OCI-LY7 (cell line): ENCODE results near the gene AKT1.

Source experiments
- CTCF ChIP-seq: fragments of 200-600 bp; sonication (generic); conservative IDR thresholded peaks from 2 replicates; pipeline ENCODE4 v1.5.1; 2014; ENCODE audit warnings: mild to moderate bottlenecking, antibody characterized with exemption, low read length, moderate library complexity, mixed read lengths
- EZH2phosphoT487 ChIP-seq: fragments of 200-600 bp; sonication (generic); IDR thresholded peaks from 2 replicates; pipeline ENCODE4 v1.6.1; 2018; ENCODE audit warnings: low read depth, borderline replicate concordance, mild to moderate bottlenecking, mixed run types, antibody characterized with exemption, low read length, moderate library complexity, mixed read lengths

GRCh38 chr14:104845033-104845666, 49.6 kb upstream of the AKT1 start:
- no peak for TF ChIP-seq CTCF
- no peak for TF ChIP-seq EZH2phosphoT487
